GM12801 (cell line): ENCODE measurements around the gene PTPRA.

Experiments used
- TF ChIP-seq, protein P1 (sequence below): IDR thresholded peaks from one replicate; pipeline ENCODE4 v1.5.1; 2011; ENCODE audit warnings: control low read depth; ENCODE audit not compliant: insufficient read length; ENCODE audit errors: extremely low read depth

PTPRA gene

GRCh38 chr20:3000852-3001523 is 127.7 kb downstream of the PTPRA start:
- TF ChIP-seq, protein P1, sequence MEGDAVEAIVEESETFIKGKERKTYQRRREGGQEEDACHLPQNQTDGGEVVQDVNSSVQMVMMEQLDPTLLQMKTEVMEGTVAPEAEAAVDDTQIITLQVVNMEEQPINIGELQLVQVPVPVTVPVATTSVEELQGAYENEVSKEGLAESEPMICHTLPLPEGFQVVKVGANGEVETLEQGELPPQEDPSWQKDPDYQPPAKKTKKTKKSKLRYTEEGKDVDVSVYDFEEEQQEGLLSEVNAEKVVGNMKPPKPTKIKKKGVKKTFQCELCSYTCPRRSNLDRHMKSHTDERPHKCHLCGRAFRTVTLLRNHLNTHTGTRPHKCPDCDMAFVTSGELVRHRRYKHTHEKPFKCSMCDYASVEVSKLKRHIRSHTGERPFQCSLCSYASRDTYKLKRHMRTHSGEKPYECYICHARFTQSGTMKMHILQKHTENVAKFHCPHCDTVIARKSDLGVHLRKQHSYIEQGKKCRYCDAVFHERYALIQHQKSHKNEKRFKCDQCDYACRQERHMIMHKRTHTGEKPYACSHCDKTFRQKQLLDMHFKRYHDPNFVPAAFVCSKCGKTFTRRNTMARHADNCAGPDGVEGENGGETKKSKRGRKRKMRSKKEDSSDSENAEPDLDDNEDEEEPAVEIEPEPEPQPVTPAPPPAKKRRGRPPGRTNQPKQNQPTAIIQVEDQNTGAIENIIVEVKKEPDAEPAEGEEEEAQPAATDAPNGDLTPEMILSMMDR: no peak

GRCh38 chr20:3003416-3003815 is 130.1 kb downstream of the PTPRA start:
- TF ChIP-seq, protein P1: no peak

GRCh38 chr20:3010985-3011723 is 137.9 kb downstream of the PTPRA start:
- TF ChIP-seq, protein P1: no peak

GRCh38 chr20:3011752-3012151 is 138.5 kb downstream of the PTPRA start:
- TF ChIP-seq, protein P1: no peak

DNA sequence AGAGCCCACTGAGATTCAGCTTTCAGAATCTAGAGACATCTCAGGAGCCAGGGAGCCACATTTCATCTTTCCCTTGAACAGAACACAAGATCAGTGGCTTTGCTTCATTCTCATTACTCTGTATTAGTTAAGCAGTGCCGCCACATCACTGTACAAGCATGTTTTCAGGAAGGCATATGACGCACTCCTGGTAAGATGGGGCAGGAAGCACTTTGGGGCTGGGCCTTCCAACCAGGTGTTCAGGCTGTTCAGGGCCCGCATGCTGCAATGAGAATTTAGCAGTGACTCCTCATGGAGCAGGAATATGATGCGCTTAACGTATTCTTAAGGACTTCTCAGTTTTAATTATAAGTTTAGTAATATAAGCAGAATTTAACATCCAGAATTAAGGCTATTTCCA is 140.5 kb downstream of the PTPRA start:
- TF ChIP-seq, protein P1: no peak

- TF ChIP-seq, protein P1: no peak
These were observed 140.9 kb downstream of the PTPRA start for GRCh38 chr20:3014179-3014578.

DNA sequence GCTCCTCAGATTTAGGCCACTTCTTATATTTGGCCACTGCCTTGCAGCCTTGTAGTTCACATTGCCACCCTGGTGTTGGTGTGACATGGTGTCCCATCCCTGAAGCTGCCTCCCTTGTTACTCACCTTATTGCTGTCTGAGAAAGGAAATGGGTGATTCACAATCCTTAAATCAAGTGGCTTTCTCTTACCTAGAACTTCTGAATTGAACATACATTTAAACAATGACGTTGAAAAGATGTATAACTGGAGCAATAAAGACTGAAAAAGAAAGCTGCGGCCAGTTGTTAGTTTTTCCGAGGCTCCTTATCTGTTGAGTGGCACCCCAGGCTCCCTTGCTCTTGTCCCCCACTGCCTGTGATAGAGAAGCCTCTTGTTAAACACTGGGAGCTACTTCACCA is 141.4 kb downstream of the PTPRA start:
- TF ChIP-seq, protein P1: no peak
